IPS-15b (cell line): Measurements from ENCODE around the gene RASSF5.

Source experiments
- H3K27me3 ChIP-seq: one replicate; pipeline ENCODE4 v1.6.1; 2013; ENCODE audit warnings: low read length; ENCODE audit not compliant: control insufficient read depth, insufficient read depth
- H3K36me3 ChIP-seq: one replicate; pipeline ENCODE4 v1.6.1; 2013; ENCODE audit warnings: low read length; ENCODE audit not compliant: control insufficient read depth, insufficient read depth
- H3K4me1 ChIP-seq: one replicate; pipeline ENCODE4 v1.6.1; 2013; ENCODE audit warnings: mild to moderate bottlenecking, low read length; ENCODE audit not compliant: control insufficient read depth, insufficient read depth
- H3K4me3 ChIP-seq: one replicate; pipeline ENCODE4 v1.5.1; 2013; ENCODE audit warnings: low read depth, low read length
- H3K9ac ChIP-seq: one replicate; pipeline ENCODE4 v1.6.1; 2013; ENCODE audit warnings: low read depth, mild to moderate bottlenecking, low read length
- H3K9me3 ChIP-seq: one replicate; pipeline ENCODE4 v1.6.1; 2013; ENCODE audit warnings: mild to moderate bottlenecking, low read length; ENCODE audit not compliant: control insufficient read depth, insufficient read depth

The RASSF5 gene

DNA sequence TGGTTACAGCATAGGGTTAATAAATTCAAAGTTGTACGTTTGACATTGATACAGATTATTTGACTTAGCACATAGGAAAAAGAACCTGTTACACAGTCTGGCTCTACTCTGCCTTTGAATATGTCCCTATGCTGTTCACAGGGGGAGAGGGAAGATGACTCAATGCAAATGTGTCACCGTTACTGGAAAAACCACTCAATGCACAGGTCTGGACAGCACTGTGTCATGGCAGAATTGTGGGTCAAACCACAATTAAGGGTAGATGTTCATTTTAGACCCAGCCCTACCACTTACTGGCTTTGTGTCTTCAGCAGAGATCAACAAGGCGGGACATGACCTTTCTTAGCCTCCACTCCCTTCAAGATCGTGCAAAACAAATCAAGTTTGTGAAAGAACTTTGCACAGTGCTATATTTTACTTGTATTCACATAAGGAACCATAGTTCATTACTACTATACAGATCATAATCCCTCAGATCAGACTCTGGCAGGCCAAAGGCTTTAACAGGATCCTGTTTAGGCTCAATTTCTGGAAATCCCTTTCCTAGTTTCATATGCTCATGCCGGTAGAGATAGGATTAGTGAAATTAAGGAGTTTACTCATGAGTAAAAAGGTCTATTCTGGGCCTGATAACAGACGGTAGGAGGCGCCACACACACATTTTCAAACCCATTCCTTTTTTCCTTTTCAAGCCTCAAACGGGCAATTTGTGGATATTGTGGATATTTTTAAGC is 82.9 kb downstream of the RASSF5 start:
- Histone ChIP-seq H3K36me3 (peaks cover 25% of the 10 kb centered on the region), H3K4me3 (no peak overlapping the region)

DNA sequence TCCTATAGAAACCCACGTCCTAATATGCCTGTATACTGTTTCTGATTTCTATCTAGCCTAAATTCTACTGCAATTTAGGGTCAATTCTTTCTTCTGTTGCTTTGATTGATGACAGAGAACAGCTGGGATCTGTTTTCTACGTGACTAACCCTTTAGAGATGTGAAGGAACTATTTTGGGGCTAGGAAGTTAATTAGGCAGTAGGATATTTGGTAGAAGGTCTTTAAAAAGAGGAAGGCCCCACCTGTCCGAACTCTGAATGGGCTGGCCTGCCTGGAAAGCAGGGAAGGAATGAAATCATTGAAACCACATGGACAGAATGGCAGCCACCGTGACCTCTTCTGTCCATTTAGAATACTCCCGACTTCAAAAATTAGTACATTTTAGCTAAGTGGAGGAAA is 83.9 kb downstream of the RASSF5 start:
- no peaks in the 10 kb centered on the region for H3K4me1 ChIP-seq
- H3K4me3 ChIP-seq, result no peak overlapping the region
- peaks cover 23% of the 10 kb centered on the region for H3K36me3 ChIP-seq
- H3K27me3 ChIP-seq, result no peaks in the 10 kb centered on the region
- no peak overlapping the region for H3K9ac ChIP-seq
- H3K9me3 ChIP-seq, result no peaks in the 10 kb centered on the region

More for the DNA sequence above, 82.9 kb downstream of the RASSF5 start:
- Histone ChIP-seq H3K9ac (no peak overlapping the region), H3K27me3 (no peaks in the 10 kb centered on the region), H3K4me1 (no peaks in the 10 kb centered on the region), H3K9me3 (no peaks in the 10 kb centered on the region)

DNA sequence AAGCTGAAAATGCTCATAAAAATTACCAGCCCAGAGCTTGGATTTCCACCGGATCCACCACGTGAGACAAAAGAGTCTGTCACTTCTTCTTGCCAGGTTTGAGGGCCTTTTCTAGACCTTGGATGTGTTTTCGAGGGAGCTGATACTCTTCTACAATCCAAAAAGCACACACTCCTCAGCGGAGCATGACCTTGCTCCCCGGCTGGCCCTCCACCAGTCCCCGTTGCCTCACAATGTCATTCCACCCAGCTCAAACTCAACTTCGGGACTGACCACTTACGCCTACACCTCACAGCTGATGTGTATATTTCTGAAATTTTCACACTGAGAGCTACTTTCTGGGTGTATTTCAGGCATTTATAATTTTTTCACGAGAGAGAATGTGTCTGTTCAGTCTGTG is 84.4 kb downstream of the RASSF5 start:
- H3K9ac ChIP-seq, result no peak overlapping the region
- H3K4me3 ChIP-seq, result no peak overlapping the region
- no peaks in the 10 kb centered on the region for H3K27me3 ChIP-seq
- H3K4me1 ChIP-seq, result no peaks in the 10 kb centered on the region
- peaks cover 23% of the 10 kb centered on the region for H3K36me3 ChIP-seq
- no peaks in the 10 kb centered on the region for H3K9me3 ChIP-seq

DNA sequence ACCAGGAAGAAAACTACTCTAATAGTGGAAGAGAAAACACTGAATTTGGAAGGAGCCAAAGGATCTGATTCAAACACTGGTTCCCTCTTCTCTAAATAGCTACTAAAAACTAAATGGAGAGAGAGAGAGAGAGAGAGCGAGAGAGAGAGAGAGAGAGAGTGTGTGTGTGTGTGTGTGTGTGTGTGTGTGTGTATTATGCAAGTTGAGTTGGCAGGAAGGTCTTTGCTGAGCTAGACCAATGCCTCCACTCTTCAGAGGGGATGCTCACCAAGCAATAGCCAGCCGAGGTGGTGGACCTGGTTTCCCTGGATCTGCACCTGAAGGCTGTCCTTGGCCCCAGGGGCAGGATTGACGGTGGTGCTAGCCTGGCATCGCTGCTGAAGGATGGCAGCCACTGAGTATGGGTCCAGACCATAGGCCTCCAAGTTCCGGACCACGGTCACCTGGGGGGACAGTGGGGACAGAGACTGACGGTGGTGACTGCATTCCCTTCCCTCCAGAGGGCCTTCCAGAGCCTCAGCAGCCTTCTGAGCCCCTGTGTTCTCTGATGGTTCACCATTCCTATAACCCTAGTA is 86.1 kb downstream of the RASSF5 start:
- Histone ChIP-seq H3K9me3 (no peaks in the 10 kb centered on the region), H3K9ac (no peak overlapping the region), H3K4me3 (no peak overlapping the region), H3K27me3 (no peaks in the 10 kb centered on the region), H3K4me1 (no peaks in the 10 kb centered on the region), H3K36me3 (peaks cover 25% of the 10 kb centered on the region)

DNA sequence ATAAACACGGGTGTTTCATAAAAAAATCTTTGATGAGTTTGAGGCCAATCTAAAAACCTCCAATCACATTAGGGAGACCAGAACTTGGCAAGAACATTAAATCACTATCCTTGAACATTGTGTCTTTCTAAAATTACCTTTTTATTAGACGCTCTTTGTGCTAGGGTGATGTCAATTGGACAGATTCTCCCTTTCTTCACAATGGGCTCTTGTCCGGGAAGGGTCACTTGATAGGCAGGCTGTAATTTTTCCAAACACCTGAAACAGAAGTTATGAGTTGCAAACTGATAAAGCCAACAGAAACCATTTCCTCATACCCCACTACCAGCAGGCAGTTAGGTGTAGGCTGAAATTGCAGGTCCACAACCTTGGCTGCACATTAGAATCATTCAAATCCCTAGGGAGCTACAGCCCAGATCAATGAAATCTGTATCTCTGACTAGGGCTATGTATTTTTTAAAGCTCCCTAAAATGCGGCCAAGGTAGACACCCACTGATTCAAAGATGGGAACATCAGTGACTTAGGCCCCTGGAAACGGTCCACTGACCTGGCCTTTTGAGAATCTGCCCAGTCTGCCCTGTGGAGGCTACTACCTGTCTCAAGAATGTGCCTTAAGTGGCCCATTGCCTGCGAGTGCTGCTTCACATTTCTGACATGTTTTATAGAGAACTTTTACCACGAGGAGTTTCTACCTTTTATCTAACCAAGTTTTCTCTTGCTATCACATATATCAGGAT is 88.4 kb downstream of the RASSF5 start:
- no peaks in the 10 kb centered on the region for H3K4me1 ChIP-seq
- H3K27me3 ChIP-seq, result no peaks in the 10 kb centered on the region
- H3K9me3 ChIP-seq, result no peaks in the 10 kb centered on the region
- peaks cover 43% of the 10 kb centered on the region for H3K36me3 ChIP-seq
- H3K9ac ChIP-seq, result no peak overlapping the region
- no peak overlapping the region for H3K4me3 ChIP-seq

DNA sequence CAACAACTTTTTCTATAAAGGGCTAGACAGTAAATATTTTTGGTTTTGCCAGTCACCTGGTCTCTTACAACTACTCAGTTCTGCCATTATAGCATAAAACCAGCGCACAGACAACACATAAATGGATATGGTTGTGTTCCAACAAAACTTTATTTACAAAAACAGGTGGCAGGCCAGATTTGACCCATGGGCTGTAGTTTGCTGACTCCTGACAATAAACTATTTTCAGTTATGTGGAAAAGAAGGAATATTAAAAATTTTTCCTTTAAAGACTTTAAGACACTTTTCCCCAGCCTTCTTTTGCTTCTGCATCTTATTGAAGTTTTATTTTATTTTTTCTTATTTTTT is 89.0 kb downstream of the RASSF5 start:
- Histone ChIP-seq H3K4me3 (no peak overlapping the region), H3K9ac (no peak overlapping the region), H3K27me3 (no peaks in the 10 kb centered on the region), H3K36me3 (peaks cover 43% of the 10 kb centered on the region), H3K4me1 (no peaks in the 10 kb centered on the region), H3K9me3 (no peaks in the 10 kb centered on the region)

DNA sequence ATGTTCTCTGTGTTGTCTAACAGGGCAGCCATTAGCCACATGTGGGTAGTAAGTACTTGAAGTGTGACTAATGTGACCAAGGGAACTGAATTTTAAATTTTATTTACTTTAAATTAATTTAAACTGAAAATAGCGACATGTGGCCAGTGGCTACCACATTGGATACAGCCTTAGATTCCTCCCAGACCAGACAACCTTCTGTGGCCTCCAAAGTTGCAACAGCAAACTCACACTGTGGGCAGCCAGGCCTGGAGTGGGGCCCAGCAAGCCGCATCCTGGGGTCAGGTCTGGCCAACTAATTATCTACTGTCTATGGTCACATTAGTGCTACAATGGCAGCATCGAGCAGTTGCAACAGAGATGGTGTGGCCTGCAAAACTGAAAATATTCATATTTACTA is 93.2 kb downstream of the RASSF5 start:
- H3K9me3 ChIP-seq, result no peaks in the 10 kb centered on the region
- H3K4me3 ChIP-seq, result no peak overlapping the region
- no peak overlapping the region for H3K9ac ChIP-seq
- H3K36me3 ChIP-seq, result peaks cover 35% of the 10 kb centered on the region
- H3K27me3 ChIP-seq, result no peaks in the 10 kb centered on the region
- no peaks in the 10 kb centered on the region for H3K4me1 ChIP-seq

DNA sequence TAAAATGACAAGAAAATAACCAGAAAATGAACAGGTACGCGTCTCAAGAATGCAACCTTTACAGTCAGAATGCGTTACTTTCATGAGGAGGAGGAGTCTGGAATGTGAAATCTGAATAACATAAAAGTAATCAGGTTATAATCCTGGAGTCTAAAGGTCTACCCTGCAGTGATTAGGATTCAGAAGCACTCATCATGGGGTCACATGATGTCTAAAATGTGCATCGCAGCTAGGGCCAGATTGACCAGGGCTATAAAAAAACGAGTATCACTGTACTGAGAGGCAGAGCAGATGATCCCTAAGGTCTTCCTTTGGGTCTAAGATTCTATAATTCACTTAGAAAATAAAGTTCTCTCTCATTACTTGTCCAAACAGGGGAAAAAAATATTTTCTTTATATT is 97.5 kb downstream of the RASSF5 start:
- Histone ChIP-seq H3K27me3 (no peaks in the 10 kb centered on the region), H3K4me3 (no peak overlapping the region), H3K9ac (no peak overlapping the region), H3K36me3 (peaks cover 13% of the 10 kb centered on the region), H3K4me1 (no peaks in the 10 kb centered on the region), H3K9me3 (no peaks in the 10 kb centered on the region)

DNA sequence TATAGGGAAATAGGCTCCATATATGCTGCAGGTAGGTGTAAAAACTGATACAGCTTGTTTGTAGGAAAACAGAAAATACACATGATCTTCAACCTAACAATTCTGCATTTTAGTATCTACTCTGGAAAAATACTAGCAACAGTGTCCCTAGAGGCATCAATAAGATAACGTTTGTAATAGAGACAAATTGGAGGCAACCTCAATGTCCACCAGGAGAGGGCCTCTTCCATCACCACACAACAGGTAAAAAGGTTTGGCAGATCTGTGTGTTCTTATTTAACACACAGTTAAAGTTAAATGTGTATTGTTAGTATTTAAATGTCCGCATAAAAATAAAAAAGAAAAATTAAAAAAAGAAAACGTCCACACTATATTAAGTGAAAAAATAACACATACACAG is 99.5 kb downstream of the RASSF5 start:
- Histone ChIP-seq H3K4me1 (peaks cover 4% of the 10 kb centered on the region), H3K9ac (no peak overlapping the region), H3K4me3 (no peak overlapping the region), H3K36me3 (peaks cover 7% of the 10 kb centered on the region), H3K9me3 (no peaks in the 10 kb centered on the region), H3K27me3 (no peaks in the 10 kb centered on the region)

DNA sequence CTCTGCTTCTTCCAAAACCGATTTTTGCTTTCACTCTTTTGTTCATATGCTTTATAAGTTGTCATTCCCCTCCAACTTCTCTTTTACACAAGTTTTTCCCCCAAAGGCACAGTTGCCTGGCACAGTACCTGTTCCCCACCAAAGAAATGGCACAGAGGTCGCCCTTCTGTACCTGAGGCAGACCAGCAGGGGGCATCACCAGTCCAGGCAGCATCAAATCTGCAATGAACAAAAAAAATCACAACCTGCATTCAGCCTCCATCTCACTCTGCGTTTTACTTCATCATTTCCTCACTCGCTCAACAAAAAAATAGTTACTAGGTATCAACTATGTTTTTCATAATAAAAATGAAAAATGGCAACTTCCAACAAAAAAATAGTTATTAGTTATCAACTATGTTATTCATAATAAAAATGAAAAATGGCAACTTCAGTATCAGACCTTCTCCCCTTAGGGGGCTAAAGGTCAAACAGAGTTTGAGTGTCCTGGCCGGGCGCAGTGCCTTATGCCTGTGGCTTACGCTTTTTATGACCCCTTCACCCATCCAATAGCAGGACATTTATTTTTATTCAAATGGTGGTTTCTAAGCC is 100.9 kb downstream of the RASSF5 start:
- Histone ChIP-seq H3K9me3 (no peaks in the 10 kb centered on the region), H3K9ac (no peak overlapping the region), H3K27me3 (no peaks in the 10 kb centered on the region), H3K4me1 (peaks cover 4% of the 10 kb centered on the region), H3K36me3 (no peaks in the 10 kb centered on the region), H3K4me3 (no peak overlapping the region)

DNA sequence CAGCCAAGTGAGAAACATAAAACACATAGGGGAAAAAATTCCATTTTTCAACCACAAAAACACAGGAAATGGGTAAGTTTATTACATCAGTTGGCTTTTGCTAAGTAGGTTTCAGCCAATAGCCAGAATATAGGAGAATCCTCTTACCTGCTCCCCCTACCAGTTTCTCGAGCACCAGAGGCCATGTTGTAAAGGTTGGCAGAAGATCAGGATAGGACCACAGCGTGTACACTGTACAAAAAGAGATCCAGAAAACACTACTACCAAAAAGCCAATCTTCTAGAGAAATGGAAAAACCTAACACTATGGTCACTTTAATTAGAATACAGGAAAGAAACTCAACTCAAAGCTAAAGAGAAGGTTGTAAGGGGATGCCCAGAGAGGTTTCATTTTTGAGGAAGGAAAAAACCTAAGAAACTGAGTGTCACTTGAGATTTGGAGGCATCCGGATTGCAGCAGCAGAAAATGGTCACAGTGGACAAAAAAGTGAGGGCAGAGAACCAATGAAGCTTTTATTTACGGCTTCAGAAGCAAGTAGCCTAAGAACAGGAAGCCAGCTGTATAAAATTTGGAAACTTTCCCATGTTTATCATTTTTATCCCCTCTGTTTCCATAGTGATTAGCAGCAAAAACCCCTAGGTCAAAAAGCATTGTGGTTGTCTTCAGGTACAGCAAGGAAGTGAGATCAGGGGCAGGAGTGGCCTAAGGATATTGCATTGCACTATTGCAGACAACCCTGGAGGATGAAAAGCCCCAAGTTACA is 102.1 kb downstream of the RASSF5 start:
- Histone ChIP-seq H3K9ac (no peak overlapping the region), H3K4me1 (peaks cover 4% of the 10 kb centered on the region), H3K27me3 (no peaks in the 10 kb centered on the region), H3K4me3 (no peak overlapping the region), H3K36me3 (no peaks in the 10 kb centered on the region), H3K9me3 (no peaks in the 10 kb centered on the region)
